CD14-positive monocyte (primary cell): ENCODE results near the gene HEMK1. TPM values are rescaled to one million over a fixed set of nuclear protein-coding genes. Genes with fewer than 3 reads are reported as not detected.

Experiments used
- DNase-seq, 3 donors: peaks; one replicate each; pipeline ENCODE4 v3.0.0-alpha.2; 2011 to 2022
- H2AFZ ChIP-seq: 2 replicates; pipeline ENCODE4 v1.6.0; 2012; ENCODE audit warnings: mild to moderate bottlenecking, low read depth, low read length, inconsistent platforms; ENCODE audit not compliant: insufficient read depth, poor library complexity, severe bottlenecking
- H3K27ac ChIP-seq, 2 donors: 1 replicate in 1 of 2; 2 replicates in 1 of 2; pipeline ENCODE4 v1.5.1; 2012 to 2013; ENCODE audit warnings: low read length in 2 of 2, control low read depth in 1 of 2, inconsistent platforms in 1 of 2, low read depth in 1 of 2, mild to moderate bottlenecking in 1 of 2
- H3K27me3 ChIP-seq, 2 donors: one replicate each; pipeline versions ENCODE4 v1.6.0 to v1.6.1; 2011 to 2013; ENCODE audit warnings: low read length in 2 of 2; ENCODE audit not compliant: control insufficient read depth in 2 of 2, insufficient read depth in 2 of 2
- H3K36me3 ChIP-seq, 2 donors: replicated peaks in 1 of 2; 1 replicate in 1 of 2; 2 replicates in 1 of 2; pipeline versions ENCODE4 v1.5.1 to v1.6.1; 2012 to 2013; ENCODE audit warnings: low read length in 2 of 2, control low read depth in 1 of 2, inconsistent platforms in 1 of 2, mild to moderate bottlenecking in 1 of 2; ENCODE audit not compliant: insufficient read depth in 2 of 2, control insufficient read depth in 1 of 2
- H3K4me1 ChIP-seq, 2 donors: 1 replicate in 1 of 2; 2 replicates in 1 of 2; pipeline versions ENCODE4 v1.5.1 to v1.6.1; 2012 to 2013; ENCODE audit warnings: low read length in 2 of 2, control low read depth in 1 of 2, inconsistent platforms in 1 of 2, mild to moderate bottlenecking in 1 of 2, moderate library complexity in 1 of 2; ENCODE audit not compliant: insufficient read depth in 2 of 2, control insufficient read depth in 1 of 2
- H3K4me2 ChIP-seq: replicated peaks from 2 replicates; pipeline ENCODE3; 2012; ENCODE audit warnings: low read length, moderate library complexity, mild to moderate bottlenecking; ENCODE audit not compliant: poor library complexity, severe bottlenecking; ENCODE audit errors: extremely low read depth
- H3K4me3 ChIP-seq, 3 experiments: fragments of 200-600 bp in 1 of 3; sonication (generic) in 1 of 3; replicated peaks in 1 of 3; 1 replicate in 2 of 3; 2 replicates in 1 of 3; pipeline ENCODE4 v1.5.1; 2011 to 2013; ENCODE audit warnings: low read length in 3 of 3, mild to moderate bottlenecking in 3 of 3, control low read depth in 2 of 3, low read depth in 2 of 3, inconsistent platforms in 1 of 3, moderate library complexity in 1 of 3
- H3K79me2 ChIP-seq: 2 replicates; pipeline ENCODE4 v1.6.0; 2012; ENCODE audit warnings: mild to moderate bottlenecking, control low read depth, inconsistent platforms, low read length, moderate library complexity; ENCODE audit not compliant: insufficient read depth
- H3K9ac ChIP-seq: 2 replicates; pipeline ENCODE4 v1.6.0; 2017; ENCODE audit warnings: low read length, mild to moderate bottlenecking; ENCODE audit not compliant: insufficient read depth, poor library complexity, severe bottlenecking
- H3K9me3 ChIP-seq, 2 donors: replicated peaks in 1 of 2; 1 replicate in 1 of 2; 2 replicates in 1 of 2; pipeline versions ENCODE4 v1.5.1 to v1.6.1; 2012 to 2013; ENCODE audit warnings: low read length in 2 of 2, control low read depth in 1 of 2; ENCODE audit not compliant: control insufficient read depth in 1 of 2, insufficient read depth in 1 of 2
- H4K20me1 ChIP-seq: 2 replicates; pipeline ENCODE4 v1.6.0; 2012; ENCODE audit warnings: mild to moderate bottlenecking, low read length, control low read depth, moderate library complexity; ENCODE audit not compliant: insufficient read depth
- H3K27ac Mint-ChIP-seq, 7 donors: one replicate each; pipeline ENCODE4 v1.8.0; 2020; ENCODE audit warnings: mild to moderate bottlenecking in 7 of 7, mixed read lengths in 7 of 7, moderate library complexity in 6 of 7, inconsistent platforms in 2 of 7
- H3K27me3 Mint-ChIP-seq, 3 donors: one replicate each; pipeline ENCODE4 v1.8.0; 2021 to 2022; ENCODE audit warnings: low read depth in 3 of 3, mild to moderate bottlenecking in 3 of 3, mixed read lengths in 3 of 3, moderate library complexity in 3 of 3, inconsistent platforms in 1 of 3
- H3K36me3 Mint-ChIP-seq, 2 donors: one replicate each; pipeline ENCODE4 v1.8.0; 2020; ENCODE audit warnings: mixed read lengths in 2 of 2, inconsistent platforms in 1 of 2, mild to moderate bottlenecking in 1 of 2
- H3K4me1 Mint-ChIP-seq: one replicate; pipeline ENCODE4 v1.8.0; 2020; ENCODE audit warnings: mild to moderate bottlenecking, mixed read lengths
- H3K4me3 Mint-ChIP-seq, 2 donors: one replicate each; pipeline ENCODE4 v1.8.0; 2020; ENCODE audit warnings: mild to moderate bottlenecking in 2 of 2, mixed read lengths in 2 of 2, moderate library complexity in 1 of 2
- H3K9me3 Mint-ChIP-seq, 7 donors: one replicate each; pipeline ENCODE4 v1.8.0; 2020 to 2022; ENCODE audit warnings: mixed read lengths in 7 of 7, mild to moderate bottlenecking in 6 of 7, moderate library complexity in 6 of 7, inconsistent platforms in 2 of 7
- CTCF ChIP-seq: fragments of 200-600 bp; IDR thresholded peaks from one replicate; pipeline ENCODE4 v1.8.0; 2022; ENCODE audit warnings: antibody characterized with exemption, mild to moderate bottlenecking
- WGBS: methylation state at CpG from one replicate; pipeline ENCODE4 v1.1.5; 2013; ENCODE audit warnings: missing lambda C conversion rate; ENCODE audit not compliant: insufficient coverage; 5-methylcytosine and 5-hydroxymethylcytosine counted together
- intact Hi-C, 2 donors: fragments of 100-400 bp; cut with micrococcal nuclease; formaldehyde crosslinking; loops; one replicate each; pipeline versions ENCODE4 v1.15.0 to v1.15.1; 2023
- polyA plus RNA-seq, 3 donors: library from polyadenylated mRNA; depleted of rRNA in 1 of 3; unstranded in 2 of 3; stranded (reverse) in 1 of 3; fragments of 300-500 nt in 2 of 3; fragments of >200 nt in 1 of 3; fragmentation: Illumina TruSeq in 2 of 3; gene quantifications; 1 replicate in 2 of 3; 2 replicates in 1 of 3; pipeline ENCODE4 v1.2.3, GENCODE V29; 2012 to 2021

The HEMK1 gene
- polyA plus RNA-seq, 3 donors, result 10.1 to 14.0 (median 12.1) TPM

GRCh38 chr3:50616003-50616769 is 46.9 kb downstream of the HEMK1 start:
- Histone ChIP-seq H3K79me2 (peaks cover 50% of the 10 kb centered on the region), H3K4me1 (peaks cover 72 to 83% of the 10 kb centered on the region in 2 donors), H3K27me3 (no peaks in the 10 kb centered on the region), H3K9ac (peak overlapping the region; percentile 97), H2AFZ (peak overlapping the region; percentile 77), H3K9me3 (no peaks in the 10 kb centered on the region), H3K36me3 (peaks cover 0 to 5% of the 10 kb centered on the region in 2 donors), H3K4me3 (peak overlapping the region; percentile 43 to 91 (median 88)), H3K4me2 (peak overlapping the region; percentile 84), H3K27ac (peak overlapping the region; percentile 82 to 89), H4K20me1 (peaks cover 6% of the 10 kb centered on the region)
- under 1% methylated on average over 18 of the region's 24 CpGs for WGBS
- TF ChIP-seq CTCF, result peak; percentile 98
- peak; percentile 76 to 82 (median 80) for DNase-seq
- H3K4me3 Mint-ChIP-seq, result peak overlapping the region; percentile 84 to 96
- peaks cover 13 to 21% of the 10 kb centered on the region in 2 donors for H3K36me3 Mint-ChIP-seq
- H3K9me3 Mint-ChIP-seq, result no peaks in the 10 kb centered on the region
- H3K27me3 Mint-ChIP-seq, result peaks cover 0 to 1% (median 0%) of the 10 kb centered on the region in 3 donors
- intact Hi-C loops, result loop anchor here in 1 of 2 donors (2.0 to 5.0 kb wide), 2 partner anchors 17 to 259 kb away; partner anchors contain the start of gene TMEM115
- H3K27ac Mint-ChIP-seq, result peak overlapping the region; percentile 94 to 99 (median 98)
- H3K4me1 Mint-ChIP-seq, result peaks cover 66% of the 10 kb centered on the region

- Mint-ChIP-seq H3K27me3 (peaks cover 0 to 1% (median 0%) of the 10 kb centered on the region in 3 donors), H3K27ac (peak overlapping the region; percentile 94 to 99 (median 98)), H3K4me1 (peaks cover 70% of the 10 kb centered on the region), H3K9me3 (no peaks in the 10 kb centered on the region), H3K36me3 (peaks cover 14 to 27% of the 10 kb centered on the region in 2 donors), H3K4me3 (peak overlapping the region; percentile 84 to 96)
- Histone ChIP-seq H4K20me1 (peaks cover 9% of the 10 kb centered on the region), H3K27me3 (no peaks in the 10 kb centered on the region), H3K4me2 (peak overlapping the region; percentile 84), H3K4me3 (peak overlapping the region; percentile 43 to 91 (median 88)), H3K4me1 (peaks cover 75 to 85% of the 10 kb centered on the region in 2 donors), H2AFZ (peak overlapping the region; percentile 77), H3K79me2 (peaks cover 51% of the 10 kb centered on the region), H3K9me3 (no peaks in the 10 kb centered on the region), H3K9ac (peak overlapping the region; percentile 97), H3K36me3 (peaks cover 1 to 7% of the 10 kb centered on the region in 2 donors), H3K27ac (peak overlapping the region; percentile 82 to 89)
- TF ChIP-seq CTCF, result no peak
- WGBS, result 0% methylated on average over 13 of the region's 22 CpGs
- intact Hi-C loops, result loop anchor here in 1 of 2 donors (2.0 to 5.0 kb wide), 2 partner anchors 16 to 259 kb away; partner anchors contain the start of gene TMEM115
- DNase-seq, result peak; percentile 89 to 92 (median 92)
Measured at GRCh38 chr3:50616770-50617095, 47.4 kb downstream of the HEMK1 start.
